ENCODE results near the gene FBXO8.

DNA sequence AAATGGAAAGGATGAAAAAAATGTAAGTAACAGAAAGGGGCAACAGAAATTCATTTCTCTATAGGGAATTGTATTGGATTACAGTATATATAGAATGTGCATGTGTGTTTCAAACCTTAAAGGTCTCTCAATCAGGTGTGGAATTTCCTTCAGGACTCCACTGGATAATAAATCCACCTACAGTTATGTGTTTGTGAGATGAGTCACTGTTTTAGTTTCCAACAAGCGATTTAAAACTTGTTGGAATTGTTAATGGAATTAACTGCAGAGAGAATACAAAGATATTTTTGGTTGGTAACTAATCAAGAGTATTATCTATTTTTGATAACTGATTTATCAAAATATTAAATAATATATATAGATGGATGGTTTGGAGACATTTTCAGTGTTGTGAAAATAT, 33.1 kb upstream of the FBXO8 start:
- TF ChIP-seq, protein P1, sequence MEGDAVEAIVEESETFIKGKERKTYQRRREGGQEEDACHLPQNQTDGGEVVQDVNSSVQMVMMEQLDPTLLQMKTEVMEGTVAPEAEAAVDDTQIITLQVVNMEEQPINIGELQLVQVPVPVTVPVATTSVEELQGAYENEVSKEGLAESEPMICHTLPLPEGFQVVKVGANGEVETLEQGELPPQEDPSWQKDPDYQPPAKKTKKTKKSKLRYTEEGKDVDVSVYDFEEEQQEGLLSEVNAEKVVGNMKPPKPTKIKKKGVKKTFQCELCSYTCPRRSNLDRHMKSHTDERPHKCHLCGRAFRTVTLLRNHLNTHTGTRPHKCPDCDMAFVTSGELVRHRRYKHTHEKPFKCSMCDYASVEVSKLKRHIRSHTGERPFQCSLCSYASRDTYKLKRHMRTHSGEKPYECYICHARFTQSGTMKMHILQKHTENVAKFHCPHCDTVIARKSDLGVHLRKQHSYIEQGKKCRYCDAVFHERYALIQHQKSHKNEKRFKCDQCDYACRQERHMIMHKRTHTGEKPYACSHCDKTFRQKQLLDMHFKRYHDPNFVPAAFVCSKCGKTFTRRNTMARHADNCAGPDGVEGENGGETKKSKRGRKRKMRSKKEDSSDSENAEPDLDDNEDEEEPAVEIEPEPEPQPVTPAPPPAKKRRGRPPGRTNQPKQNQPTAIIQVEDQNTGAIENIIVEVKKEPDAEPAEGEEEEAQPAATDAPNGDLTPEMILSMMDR (IDR thresholded peaks at IDR 0.05), result no peak
- TF ChIP-seq POLR2A (IDR thresholded peaks at IDR 0.05), result no peak

Measured in uterus (tissue), 2 donors.